Measurements from ENCODE around the gene ABCA5. TPM values are rescaled to one million over a fixed set of nuclear protein-coding genes. Genes with fewer than 3 reads are reported as not detected.
"Not testable (repeated sequence)": the region's sequence is repeated elsewhere in the genome, so short reads cannot be mapped to it uniquely, and the experiment has no call there.

The ABCA5 gene
- total RNA-seq, 1 donor from 2014 or later, result 14.6 TPM

DNA sequence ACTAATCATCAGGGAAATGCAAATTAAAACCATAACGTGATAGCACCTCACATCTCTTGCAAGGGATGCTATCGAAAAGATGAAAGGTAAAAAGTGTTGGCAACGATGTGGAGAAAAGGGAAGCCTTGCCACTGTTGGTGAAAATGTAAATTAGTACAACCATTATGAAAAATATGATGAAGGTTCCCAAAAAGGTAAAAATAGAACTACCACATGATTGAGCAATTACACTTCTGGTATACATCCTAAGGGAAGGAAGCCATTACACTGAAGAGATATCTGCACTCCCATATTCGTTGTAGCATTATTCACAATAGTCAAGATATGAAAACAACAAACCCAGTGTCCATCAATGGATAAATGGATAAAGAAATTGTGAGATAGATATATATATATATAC is 119.8 kb downstream of the ABCA5 start:
- TF ChIP-seq, protein P1, sequence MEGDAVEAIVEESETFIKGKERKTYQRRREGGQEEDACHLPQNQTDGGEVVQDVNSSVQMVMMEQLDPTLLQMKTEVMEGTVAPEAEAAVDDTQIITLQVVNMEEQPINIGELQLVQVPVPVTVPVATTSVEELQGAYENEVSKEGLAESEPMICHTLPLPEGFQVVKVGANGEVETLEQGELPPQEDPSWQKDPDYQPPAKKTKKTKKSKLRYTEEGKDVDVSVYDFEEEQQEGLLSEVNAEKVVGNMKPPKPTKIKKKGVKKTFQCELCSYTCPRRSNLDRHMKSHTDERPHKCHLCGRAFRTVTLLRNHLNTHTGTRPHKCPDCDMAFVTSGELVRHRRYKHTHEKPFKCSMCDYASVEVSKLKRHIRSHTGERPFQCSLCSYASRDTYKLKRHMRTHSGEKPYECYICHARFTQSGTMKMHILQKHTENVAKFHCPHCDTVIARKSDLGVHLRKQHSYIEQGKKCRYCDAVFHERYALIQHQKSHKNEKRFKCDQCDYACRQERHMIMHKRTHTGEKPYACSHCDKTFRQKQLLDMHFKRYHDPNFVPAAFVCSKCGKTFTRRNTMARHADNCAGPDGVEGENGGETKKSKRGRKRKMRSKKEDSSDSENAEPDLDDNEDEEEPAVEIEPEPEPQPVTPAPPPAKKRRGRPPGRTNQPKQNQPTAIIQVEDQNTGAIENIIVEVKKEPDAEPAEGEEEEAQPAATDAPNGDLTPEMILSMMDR (conservative IDR thresholded peaks at IDR 0.05), result no peak
- DNase-seq (ENCODE audit: extremely low spot score, unreplicated experiment), result no peak
- no peaks in the 10 kb centered on the region for H3K4me1 Mint-ChIP-seq (ENCODE audit: unreplicated experiment)
- peaks cover 4% of the 10 kb centered on the region for H3K9me3 Mint-ChIP-seq
- no peak overlapping the region for H3K4me3 Mint-ChIP-seq
- H3K27me3 Mint-ChIP-seq, result peaks cover 5% of the 10 kb centered on the region
- H3K36me3 Mint-ChIP-seq, result no peaks in the 10 kb centered on the region
- H3K27ac Mint-ChIP-seq, result no peak overlapping the region

DNA sequence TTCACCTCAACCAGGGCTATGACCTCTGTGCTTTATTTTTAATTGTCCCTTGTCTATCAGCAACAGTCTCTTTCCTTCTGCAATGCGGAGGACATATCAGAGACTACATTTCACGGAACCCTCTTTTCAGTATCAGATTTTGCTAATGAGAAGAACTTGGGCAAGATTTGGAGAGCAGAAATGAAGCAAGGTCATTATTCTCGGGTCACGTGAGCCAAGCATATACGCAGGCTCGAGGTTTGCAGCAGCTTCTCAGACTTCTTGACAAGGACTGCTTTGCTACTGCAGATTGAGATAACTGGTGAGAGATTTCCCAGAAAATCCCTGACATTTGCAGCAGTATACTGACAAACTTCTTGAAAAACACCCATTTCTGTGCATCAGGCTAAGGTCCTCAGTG is 128.7 kb downstream of the ABCA5 start:
- no peaks in the 10 kb centered on the region for H3K4me1 Mint-ChIP-seq (ENCODE audit: unreplicated experiment)
- H3K9me3 Mint-ChIP-seq, result no peaks in the 10 kb centered on the region
- DNase-seq (ENCODE audit: extremely low spot score, unreplicated experiment), result no peak
- H3K27ac Mint-ChIP-seq, result no peak overlapping the region
- TF ChIP-seq, protein P1 (conservative IDR thresholded peaks at IDR 0.05), result no peak
- H3K4me3 Mint-ChIP-seq, result no peak overlapping the region
- H3K27me3 Mint-ChIP-seq, result no peaks in the 10 kb centered on the region
- H3K36me3 Mint-ChIP-seq, result no peaks in the 10 kb centered on the region

DNA sequence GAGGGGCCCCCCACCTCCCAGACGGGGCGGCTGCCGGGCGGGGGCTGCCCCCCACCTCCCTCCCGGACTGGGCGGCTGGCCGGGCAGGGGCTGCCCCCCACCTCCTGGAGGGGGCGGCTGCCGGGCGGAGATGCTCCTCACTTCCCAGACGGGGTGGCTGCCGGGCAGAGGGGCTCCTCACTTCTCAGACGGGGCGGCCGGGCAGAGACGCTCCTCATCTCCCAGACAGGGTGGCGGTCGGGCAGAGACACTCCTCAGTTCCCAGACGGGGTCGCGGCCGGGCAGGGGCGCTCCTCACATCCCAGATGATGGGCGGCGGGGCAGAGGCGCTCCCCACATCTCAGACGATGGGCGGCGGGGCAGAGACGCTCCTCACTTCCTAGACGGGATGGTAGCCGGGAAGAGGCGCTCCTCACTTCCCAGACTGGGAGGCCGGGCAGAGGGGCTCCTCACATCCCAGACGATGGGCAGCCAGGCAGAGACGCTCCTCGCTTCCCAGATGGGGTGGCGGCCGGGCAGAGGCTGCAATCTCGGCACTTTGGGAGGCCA is 130.8 kb downstream of the ABCA5 start:
- not testable (repeated sequence) for H3K27ac Mint-ChIP-seq, H3K36me3 Mint-ChIP-seq

More for the DNA sequence above, 130.8 kb downstream of the ABCA5 start:
- not testable (repeated sequence) for H3K27me3 Mint-ChIP-seq; H3K4me1 Mint-ChIP-seq (ENCODE audit: unreplicated experiment); DNase-seq (ENCODE audit: extremely low spot score, unreplicated experiment); H3K4me3 Mint-ChIP-seq; H3K9me3 Mint-ChIP-seq

Other genes with a start within 250 kb of the ABCA5 start
- gene ABCA6, start 185.2 kb downstream of the ABCA5 start, total RNA-seq (ENCODE audit: low replicate concordance), result 0.36 and 0.48 TPM in 2 replicates
- 1.1 and 1.2 TPM in 2 replicates for gene ABCA10, start 98.3 kb downstream of the ABCA5 start, total RNA-seq (ENCODE audit: low replicate concordance)
- 11.9 and 28.8 TPM in 2 replicates for gene MAP2K6, start 87.6 kb upstream of the ABCA5 start, total RNA-seq (ENCODE audit: low replicate concordance)

All from type B pancreatic cell (in vitro differentiated cells).